Osteoblast (primary cell): ENCODE measurements around the gene CROT. TPM values are rescaled to one million over a fixed set of nuclear protein-coding genes. Genes with fewer than 3 reads are reported as not detected.

Experiments
- DNase-seq: peaks from one replicate; pipeline ENCODE4 v3.0.0; 2011; ENCODE audit warnings: low spot score, mixed read lengths; ENCODE audit not compliant: insufficient read length; ENCODE audit errors: missing footprints
- H2AFZ ChIP-seq: 2 replicates; pipeline ENCODE4 v1.6.0; 2011; ENCODE audit warnings: mild to moderate bottlenecking, low read length
- H3K27ac ChIP-seq: 2 replicates; pipeline ENCODE4 v1.5.1; 2011; ENCODE audit warnings: mild to moderate bottlenecking, low read depth, low read length, moderate library complexity
- H3K27me3 ChIP-seq: 2 replicates; pipeline ENCODE4 v1.6.0; 2012; ENCODE audit warnings: mild to moderate bottlenecking, control low read depth, inconsistent platforms, low read length, moderate library complexity; ENCODE audit not compliant: insufficient read depth
- H3K36me3 ChIP-seq: 2 replicates; pipeline ENCODE4 v1.5.1; 2011; ENCODE audit warnings: mild to moderate bottlenecking, low read length, control low read depth, moderate library complexity; ENCODE audit not compliant: insufficient read depth
- H3K4me1 ChIP-seq: 2 replicates; pipeline ENCODE4 v1.5.1; 2011; ENCODE audit warnings: mild to moderate bottlenecking, low read length, control low read depth, moderate library complexity; ENCODE audit not compliant: insufficient read depth
- H3K4me2 ChIP-seq: 2 replicates; pipeline ENCODE4 v1.6.0; 2011; ENCODE audit warnings: mild to moderate bottlenecking, low read length; ENCODE audit not compliant: insufficient read depth
- H3K4me3 ChIP-seq: fragments of 200-600 bp; sonication (generic); 3 replicates; pipeline ENCODE4 v1.5.1; 2012; ENCODE audit warnings: mild to moderate bottlenecking, low read length, inconsistent platforms; ENCODE audit not compliant: insufficient read depth
- H3K79me2 ChIP-seq: 2 replicates; pipeline ENCODE4 v1.6.0; 2012; ENCODE audit warnings: mild to moderate bottlenecking, low read length, control low read depth, inconsistent platforms; ENCODE audit not compliant: insufficient read depth
- H3K9me3 ChIP-seq: 2 replicates; pipeline ENCODE4 v1.5.1; 2011; ENCODE audit warnings: low read depth, low read length, control low read depth
- H4K20me1 ChIP-seq: 2 replicates; pipeline ENCODE4 v1.6.0; 2012; ENCODE audit warnings: mild to moderate bottlenecking, low read length, control low read depth; ENCODE audit not compliant: insufficient read depth
- total RNA-seq: library from RNA; depleted of rRNA; stranded (reverse); fragments of >200 nt; gene quantifications from 2 replicates; pipeline ENCODE4 v1.2.3, GENCODE V29; 2012
- TF ChIP-seq, protein P1 (sequence below): IDR thresholded peaks from 2 replicates; pipeline ENCODE4 v1.5.1; 2011; ENCODE audit warnings: mild to moderate bottlenecking, low read depth, low read length, moderate library complexity; ENCODE audit errors: extremely low read depth

The CROT gene, protein sequence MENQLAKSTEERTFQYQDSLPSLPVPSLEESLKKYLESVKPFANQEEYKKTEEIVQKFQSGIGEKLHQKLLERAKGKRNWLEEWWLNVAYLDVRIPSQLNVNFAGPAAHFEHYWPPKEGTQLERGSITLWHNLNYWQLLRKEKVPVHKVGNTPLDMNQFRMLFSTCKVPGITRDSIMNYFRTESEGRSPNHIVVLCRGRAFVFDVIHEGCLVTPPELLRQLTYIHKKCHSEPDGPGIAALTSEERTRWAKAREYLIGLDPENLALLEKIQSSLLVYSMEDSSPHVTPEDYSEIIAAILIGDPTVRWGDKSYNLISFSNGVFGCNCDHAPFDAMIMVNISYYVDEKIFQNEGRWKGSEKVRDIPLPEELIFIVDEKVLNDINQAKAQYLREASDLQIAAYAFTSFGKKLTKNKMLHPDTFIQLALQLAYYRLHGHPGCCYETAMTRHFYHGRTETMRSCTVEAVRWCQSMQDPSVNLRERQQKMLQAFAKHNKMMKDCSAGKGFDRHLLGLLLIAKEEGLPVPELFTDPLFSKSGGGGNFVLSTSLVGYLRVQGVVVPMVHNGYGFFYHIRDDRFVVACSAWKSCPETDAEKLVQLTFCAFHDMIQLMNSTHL
- total RNA-seq = 14.8 and 20.0 TPM in 2 replicates

DNA sequence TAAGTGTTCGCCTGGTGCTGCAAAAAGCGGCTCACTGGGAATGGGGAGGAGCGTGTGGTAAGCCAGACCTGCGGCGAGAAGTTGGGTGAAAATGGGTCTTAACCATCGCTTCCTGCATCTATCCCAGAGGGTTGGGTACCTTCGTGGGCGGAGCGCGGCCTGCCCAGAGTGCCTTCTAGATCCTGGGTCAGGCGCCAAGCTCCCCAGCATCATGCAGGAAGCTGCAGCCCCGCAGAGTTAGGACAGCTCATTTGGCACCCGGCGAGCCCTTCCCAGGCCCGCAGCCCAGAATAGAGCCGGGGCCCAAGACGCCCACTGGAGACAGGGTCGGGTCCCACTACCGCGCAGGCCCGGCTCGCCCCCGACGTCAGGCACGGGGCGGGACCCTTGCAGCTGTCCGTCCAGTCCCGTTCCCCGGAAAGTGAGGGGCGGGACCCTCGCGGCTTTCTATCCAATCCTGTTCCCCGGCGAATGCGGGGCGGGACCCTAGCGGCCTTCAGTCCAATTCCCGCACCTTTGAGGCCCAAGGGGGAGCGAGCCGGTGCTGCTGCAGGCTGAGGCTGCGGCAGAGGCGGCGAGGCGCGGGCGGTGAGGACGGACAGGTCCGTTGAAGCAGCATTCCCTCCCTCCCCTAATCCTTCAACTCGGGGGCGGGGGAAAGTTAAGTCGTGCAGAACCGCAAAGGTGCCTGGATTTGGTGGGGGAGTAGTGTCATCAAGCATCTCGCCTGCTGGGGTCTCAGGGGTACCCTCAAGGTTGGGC lies at the start of gene CROT:
Gene CROT (plus strand): TSS at position 499 of the 762 bp plus-strand sequence. CDS start 3,405 bp downstream, outside the sequence.
- peaks cover 8% of the 10 kb centered on the region for H3K36me3 ChIP-seq
- H3K27ac ChIP-seq = peak within 1 kb of the TSS; percentile 76
- peak within 1 kb of the TSS; percentile 96 for H2AFZ ChIP-seq
- TF ChIP-seq, protein P1, sequence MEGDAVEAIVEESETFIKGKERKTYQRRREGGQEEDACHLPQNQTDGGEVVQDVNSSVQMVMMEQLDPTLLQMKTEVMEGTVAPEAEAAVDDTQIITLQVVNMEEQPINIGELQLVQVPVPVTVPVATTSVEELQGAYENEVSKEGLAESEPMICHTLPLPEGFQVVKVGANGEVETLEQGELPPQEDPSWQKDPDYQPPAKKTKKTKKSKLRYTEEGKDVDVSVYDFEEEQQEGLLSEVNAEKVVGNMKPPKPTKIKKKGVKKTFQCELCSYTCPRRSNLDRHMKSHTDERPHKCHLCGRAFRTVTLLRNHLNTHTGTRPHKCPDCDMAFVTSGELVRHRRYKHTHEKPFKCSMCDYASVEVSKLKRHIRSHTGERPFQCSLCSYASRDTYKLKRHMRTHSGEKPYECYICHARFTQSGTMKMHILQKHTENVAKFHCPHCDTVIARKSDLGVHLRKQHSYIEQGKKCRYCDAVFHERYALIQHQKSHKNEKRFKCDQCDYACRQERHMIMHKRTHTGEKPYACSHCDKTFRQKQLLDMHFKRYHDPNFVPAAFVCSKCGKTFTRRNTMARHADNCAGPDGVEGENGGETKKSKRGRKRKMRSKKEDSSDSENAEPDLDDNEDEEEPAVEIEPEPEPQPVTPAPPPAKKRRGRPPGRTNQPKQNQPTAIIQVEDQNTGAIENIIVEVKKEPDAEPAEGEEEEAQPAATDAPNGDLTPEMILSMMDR = no peak
- DNase-seq = peak; percentile 97
- peaks cover 8% of the 10 kb centered on the region for H3K79me2 ChIP-seq
- H3K4me2 ChIP-seq = peak within 1 kb of the TSS; percentile 96
- peak within 1 kb of the TSS; percentile 88 for H3K4me3 ChIP-seq
- H4K20me1 ChIP-seq = no peaks in the 10 kb centered on the region
- H3K9me3 ChIP-seq = no peaks in the 10 kb centered on the region
- H3K27me3 ChIP-seq = no peaks in the 10 kb centered on the region
- H3K4me1 ChIP-seq = peaks cover 23% of the 10 kb centered on the region

DNA sequence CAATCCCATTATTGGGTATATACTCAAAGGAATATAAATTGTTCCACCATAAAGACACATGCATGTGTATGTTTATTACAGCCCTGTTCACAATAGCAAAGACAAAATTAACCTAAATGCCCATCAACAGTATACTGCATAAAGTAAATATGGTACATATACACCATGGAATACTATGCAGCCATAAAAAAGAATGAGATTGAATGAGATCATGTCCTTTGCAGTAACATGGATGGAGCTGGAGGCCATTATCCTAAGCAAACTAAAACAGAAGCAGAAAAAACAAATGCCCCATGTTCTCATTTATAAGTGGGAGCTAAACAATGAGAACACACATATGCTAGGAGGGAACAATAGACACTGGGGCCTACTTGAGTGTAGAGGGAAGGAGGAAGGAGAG lies 44.7 kb upstream of the CROT start:
- TF ChIP-seq, protein P1 = no peak
- no peak overlapping the region for H2AFZ ChIP-seq
- no peaks in the 10 kb centered on the region for H4K20me1 ChIP-seq
- no peaks in the 10 kb centered on the region for H3K36me3 ChIP-seq
- no peak overlapping the region for H3K4me2 ChIP-seq
- no peak overlapping the region for H3K27ac ChIP-seq
- no peaks in the 10 kb centered on the region for H3K4me1 ChIP-seq
- no peaks in the 10 kb centered on the region for H3K27me3 ChIP-seq
- H3K9me3 ChIP-seq = no peaks in the 10 kb centered on the region
- no peak overlapping the region for H3K4me3 ChIP-seq
- no peaks in the 10 kb centered on the region for H3K79me2 ChIP-seq
- DNase-seq = no peak

DNA sequence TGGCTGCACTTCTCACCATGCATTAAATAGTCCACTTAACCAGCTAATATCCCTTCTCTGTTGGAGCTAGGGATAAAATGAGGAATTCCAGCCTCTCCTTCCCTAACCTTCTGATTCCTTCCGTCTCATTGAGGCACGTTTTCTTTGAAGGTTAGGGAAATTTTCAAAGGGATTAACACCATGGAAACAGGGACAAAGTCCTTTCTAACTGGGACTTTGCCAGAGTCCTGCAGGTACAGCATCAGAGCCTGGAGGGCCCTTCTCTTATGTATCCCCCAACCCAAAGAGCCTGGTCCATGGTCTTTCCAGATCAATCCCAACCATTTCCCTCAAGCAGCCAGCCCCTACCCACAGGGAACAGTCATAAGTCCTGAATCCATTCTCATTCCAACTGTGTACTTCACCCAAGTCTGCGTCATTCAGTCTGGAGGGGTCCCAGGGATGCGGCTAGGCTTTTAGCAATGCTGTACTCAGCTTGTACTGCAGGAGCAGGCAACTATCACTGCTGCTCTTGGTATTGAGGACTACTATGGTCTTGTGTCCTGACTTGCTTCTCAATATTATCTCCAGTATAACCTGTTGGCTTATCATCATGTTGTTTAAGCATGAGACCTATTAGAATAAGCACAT lies 34.6 kb upstream of the CROT start:
- Histone ChIP-seq H3K4me3 (no peak overlapping the region), H3K79me2 (no peaks in the 10 kb centered on the region), H3K4me2 (no peak overlapping the region), H4K20me1 (no peaks in the 10 kb centered on the region), H3K9me3 (no peaks in the 10 kb centered on the region), H3K27ac (no peak overlapping the region), H2AFZ (no peak overlapping the region), H3K36me3 (no peaks in the 10 kb centered on the region), H3K4me1 (no peaks in the 10 kb centered on the region), H3K27me3 (no peaks in the 10 kb centered on the region)
- TF ChIP-seq, protein P1 = no peak
- no peak for DNase-seq
